Loucy (cell line): Measurements from ENCODE around the gene RPS6KB2.

Source experiments
- H2AFZ ChIP-seq: fragments of 200-600 bp; sonication (generic); 2 replicates; pipeline ENCODE4 v1.6.0; 2016; ENCODE audit warnings: antibody characterized with exemption, mild to moderate bottlenecking, low read length, moderate library complexity
- H3F3A ChIP-seq: fragments of 200-600 bp; 2 replicates; pipeline ENCODE4 v1.6.0; 2016; ENCODE audit warnings: antibody characterized with exemption, low read depth, mild to moderate bottlenecking
- H3K27me3 ChIP-seq: fragments of 200-600 bp; sonication (generic); 2 replicates; pipeline ENCODE4 v1.6.1; 2014; ENCODE audit warnings: low read length, mild to moderate bottlenecking; ENCODE audit not compliant: insufficient read depth, poor library complexity, severe bottlenecking
- H3K36me3 ChIP-seq: fragments of 200-600 bp; sonication (generic); 2 replicates; pipeline ENCODE4 v1.6.1; 2016; ENCODE audit warnings: low read length; ENCODE audit not compliant: insufficient read depth
- H3K4me1 ChIP-seq: fragments of 200-600 bp; sonication (generic); 2 replicates; pipeline ENCODE4 v1.5.1; 2014; ENCODE audit warnings: low read length, mild to moderate bottlenecking; ENCODE audit not compliant: insufficient read depth, poor library complexity, severe bottlenecking
- H3K4me2 ChIP-seq: fragments of 200-600 bp; sonication (generic); 2 replicates; pipeline ENCODE4 v1.6.0; 2014; ENCODE audit warnings: antibody characterized with exemption, low read length, low read depth, mild to moderate bottlenecking; ENCODE audit not compliant: poor library complexity, severe bottlenecking
- H3K4me3 ChIP-seq: fragments of 200-600 bp; sonication (generic); 2 replicates; pipeline ENCODE4 v1.5.1; 2014; ENCODE audit warnings: low read length, mild to moderate bottlenecking, mixed read lengths; ENCODE audit not compliant: poor library complexity, severe bottlenecking
- H3K79me2 ChIP-seq: fragments of 200-600 bp; sonication (generic); 2 replicates; pipeline ENCODE4 v1.6.1; 2014; ENCODE audit warnings: low read length; ENCODE audit not compliant: insufficient read depth
- H3K9ac ChIP-seq: fragments of 200-600 bp; sonication (generic); 2 replicates; pipeline ENCODE4 v1.6.0; 2014; ENCODE audit warnings: mild to moderate bottlenecking, low read depth, low read length, moderate library complexity; ENCODE audit not compliant: poor library complexity, severe bottlenecking
- H3K9me2 ChIP-seq: fragments of 200-600 bp; sonication (generic); replicated peaks from 2 replicates; pipeline ENCODE4 v1.6.1; 2016; ENCODE audit warnings: low read depth, low read length, mixed read lengths
- H3K9me3 ChIP-seq: fragments of 200-600 bp; sonication (generic); 2 replicates; pipeline ENCODE4 v1.6.1; 2014; ENCODE audit warnings: mild to moderate bottlenecking, antibody characterized with exemption, low read length, low read depth; ENCODE audit not compliant: insufficient read depth
- H4K20me1 ChIP-seq: fragments of 200-600 bp; sonication (generic); 2 replicates; pipeline ENCODE4 v1.6.0; 2014; ENCODE audit warnings: antibody characterized with exemption, low read length, mild to moderate bottlenecking; ENCODE audit not compliant: insufficient read depth, poor library complexity, severe bottlenecking
- EZH2phosphoT487 ChIP-seq: fragments of 200-600 bp; IDR thresholded peaks from 2 replicates; pipeline ENCODE4 v1.6.1; 2018; ENCODE audit warnings: antibody characterized with exemption, mild to moderate bottlenecking, moderate library complexity, borderline replicate concordance
- TF ChIP-seq, protein P1 (sequence below): fragments of 200-600 bp; sonication (generic); conservative IDR thresholded peaks from 2 replicates; pipeline ENCODE4 v1.5.1; 2014; ENCODE audit warnings: mild to moderate bottlenecking, antibody characterized with exemption, low read length

Gene RPS6KB2

DNA sequence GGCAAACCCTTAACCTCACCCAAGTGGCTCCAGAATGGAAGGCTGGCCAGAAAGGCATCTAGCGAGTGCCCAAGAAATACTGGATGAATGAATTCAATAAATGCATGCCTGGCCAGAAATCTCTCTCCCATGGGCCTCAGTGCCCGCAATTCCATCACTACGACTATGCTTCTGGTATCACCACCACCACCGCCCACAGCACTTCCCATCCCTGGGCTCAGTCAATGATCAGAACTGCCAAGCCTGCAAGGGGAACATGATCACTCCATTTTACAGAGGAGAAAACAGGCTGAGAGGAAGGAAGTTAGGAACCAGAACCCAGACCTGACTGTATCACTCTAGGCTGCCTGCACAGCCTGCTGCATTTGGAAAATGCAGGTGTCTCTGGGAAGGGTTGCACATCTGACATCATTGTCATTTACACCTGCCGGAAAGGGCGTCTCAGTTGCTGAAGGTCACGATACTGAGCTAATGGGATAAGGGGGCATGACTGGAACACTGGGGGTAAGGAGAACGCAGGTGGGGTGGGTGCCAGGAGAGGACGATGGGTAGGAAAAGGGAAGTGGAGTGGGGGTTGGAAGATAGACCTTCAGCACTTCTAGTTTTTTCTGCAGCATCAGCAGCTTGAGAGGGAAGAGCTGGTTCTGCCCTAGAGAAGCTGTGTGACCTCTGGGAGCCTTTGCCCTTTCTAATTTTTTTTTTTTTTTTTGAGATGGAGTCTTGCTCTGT lies 21.0 kb downstream of the RPS6KB2 start:
- no peaks in the 10 kb centered on the region for H3K9me2 ChIP-seq

DNA sequence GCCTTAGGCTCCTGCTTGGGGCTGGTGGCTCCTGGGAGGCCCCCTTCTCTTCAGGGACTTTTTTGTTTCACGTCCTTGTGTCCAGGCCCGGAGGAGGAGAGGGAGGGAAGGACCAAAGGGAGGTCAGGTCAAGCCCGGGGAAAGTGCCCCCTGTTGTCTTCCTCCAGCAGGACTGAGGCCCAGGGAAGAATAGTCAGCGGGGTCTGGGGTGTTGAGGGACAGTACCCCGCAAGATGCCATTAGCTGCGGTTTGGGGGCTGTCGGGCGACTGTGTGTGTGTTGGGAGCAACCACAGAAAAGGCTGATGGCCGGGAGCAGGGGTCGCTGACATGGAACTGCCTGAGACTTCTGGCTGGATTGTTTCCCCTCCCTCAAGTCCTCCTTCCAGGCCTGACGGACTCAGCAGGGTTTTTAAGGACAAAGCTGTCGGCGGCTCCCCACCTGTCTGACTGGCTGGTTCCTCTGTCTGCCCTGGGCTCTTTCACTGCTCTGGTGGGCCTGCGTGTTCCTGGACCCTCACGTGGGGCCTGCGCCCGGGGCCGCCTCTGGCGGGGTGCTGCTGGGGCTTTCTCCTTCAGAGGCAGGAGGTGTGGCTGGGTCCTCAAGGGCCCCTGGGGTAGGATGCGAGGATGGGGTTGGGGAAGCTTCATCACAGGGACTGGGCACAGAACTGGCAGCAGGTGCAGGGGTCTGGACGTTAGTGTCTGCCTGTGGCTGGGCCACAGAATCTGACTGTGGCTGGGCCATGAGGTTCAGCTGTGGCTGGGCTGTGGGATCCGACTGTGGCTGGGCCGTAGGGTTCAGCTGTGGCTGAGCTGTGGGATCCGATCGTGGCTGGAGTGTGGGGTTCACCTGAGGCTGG lies 22.7 kb downstream of the RPS6KB2 start:
- Histone ChIP-seq H2AFZ (no peak overlapping the region), H4K20me1 (no peaks in the 10 kb centered on the region), H3K36me3 (no peaks in the 10 kb centered on the region), H3K9me2 (no peaks in the 10 kb centered on the region), H3K79me2 (no peaks in the 10 kb centered on the region), H3F3A (no peaks in the 10 kb centered on the region), H3K4me1 (no peaks in the 10 kb centered on the region), H3K9ac (no peak overlapping the region), H3K27me3 (no peaks in the 10 kb centered on the region), H3K4me2 (no peak overlapping the region), H3K9me3 (no peaks in the 10 kb centered on the region), H3K4me3 (no peak overlapping the region)
- TF ChIP-seq EZH2phosphoT487 = no peak
- TF ChIP-seq, protein P1, sequence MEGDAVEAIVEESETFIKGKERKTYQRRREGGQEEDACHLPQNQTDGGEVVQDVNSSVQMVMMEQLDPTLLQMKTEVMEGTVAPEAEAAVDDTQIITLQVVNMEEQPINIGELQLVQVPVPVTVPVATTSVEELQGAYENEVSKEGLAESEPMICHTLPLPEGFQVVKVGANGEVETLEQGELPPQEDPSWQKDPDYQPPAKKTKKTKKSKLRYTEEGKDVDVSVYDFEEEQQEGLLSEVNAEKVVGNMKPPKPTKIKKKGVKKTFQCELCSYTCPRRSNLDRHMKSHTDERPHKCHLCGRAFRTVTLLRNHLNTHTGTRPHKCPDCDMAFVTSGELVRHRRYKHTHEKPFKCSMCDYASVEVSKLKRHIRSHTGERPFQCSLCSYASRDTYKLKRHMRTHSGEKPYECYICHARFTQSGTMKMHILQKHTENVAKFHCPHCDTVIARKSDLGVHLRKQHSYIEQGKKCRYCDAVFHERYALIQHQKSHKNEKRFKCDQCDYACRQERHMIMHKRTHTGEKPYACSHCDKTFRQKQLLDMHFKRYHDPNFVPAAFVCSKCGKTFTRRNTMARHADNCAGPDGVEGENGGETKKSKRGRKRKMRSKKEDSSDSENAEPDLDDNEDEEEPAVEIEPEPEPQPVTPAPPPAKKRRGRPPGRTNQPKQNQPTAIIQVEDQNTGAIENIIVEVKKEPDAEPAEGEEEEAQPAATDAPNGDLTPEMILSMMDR = no peak

More for the DNA sequence above, 21.0 kb downstream of the RPS6KB2 start:
- H3K9me3 ChIP-seq = no peaks in the 10 kb centered on the region
- H3K4me1 ChIP-seq = no peaks in the 10 kb centered on the region
- no peaks in the 10 kb centered on the region for H3K36me3 ChIP-seq
- TF ChIP-seq, protein P1 = no peak
- no peak for TF ChIP-seq EZH2phosphoT487
- H3K27me3 ChIP-seq = no peaks in the 10 kb centered on the region
- no peaks in the 10 kb centered on the region for H3F3A ChIP-seq
- H2AFZ ChIP-seq = no peak overlapping the region
- no peak overlapping the region for H3K4me3 ChIP-seq
- no peak overlapping the region for H3K9ac ChIP-seq
- H4K20me1 ChIP-seq = no peaks in the 10 kb centered on the region
- no peak overlapping the region for H3K4me2 ChIP-seq
- no peaks in the 10 kb centered on the region for H3K79me2 ChIP-seq

DNA sequence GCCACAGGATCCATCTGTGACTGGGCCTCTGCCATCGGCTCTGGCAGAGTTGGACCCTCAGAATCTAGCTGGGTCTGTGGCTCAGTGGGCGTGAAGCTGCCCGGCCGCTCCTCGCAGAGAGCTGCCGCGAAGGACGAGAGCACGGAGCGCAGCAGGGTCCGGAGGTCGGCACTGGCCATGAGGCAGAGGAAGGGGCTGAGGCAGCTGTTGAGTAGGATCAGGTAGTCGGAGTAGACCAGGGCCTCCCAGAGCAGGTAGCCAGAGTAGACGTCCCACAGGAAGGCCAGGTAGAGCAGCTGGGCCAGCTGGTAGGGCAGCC lies 23.3 kb downstream of the RPS6KB2 start:
- Histone ChIP-seq H3F3A (no peaks in the 10 kb centered on the region), H3K36me3 (no peaks in the 10 kb centered on the region), H3K9me3 (no peaks in the 10 kb centered on the region), H3K79me2 (no peaks in the 10 kb centered on the region), H3K4me2 (no peak overlapping the region), H3K27me3 (no peaks in the 10 kb centered on the region), H3K9ac (no peak overlapping the region), H3K4me3 (no peak overlapping the region), H4K20me1 (no peaks in the 10 kb centered on the region), H3K4me1 (no peaks in the 10 kb centered on the region), H2AFZ (no peak overlapping the region), H3K9me2 (no peaks in the 10 kb centered on the region)
- no peak for TF ChIP-seq EZH2phosphoT487
- TF ChIP-seq, protein P1 = no peak
